GM18868 (cell line): ENCODE results near the gene PLEKHM3.
"Not testable (repeated sequence)": the region's sequence is repeated elsewhere in the genome, so short reads cannot be mapped to it uniquely, and the experiment has no call there.

Source experiments
- ATAC-seq: cut with Tn5 transposase; IDR thresholded peaks from one replicate; pipeline ENCODE4 v1.9.1; 2021; ENCODE audit warnings: mild to moderate bottlenecking, moderate library complexity; ENCODE audit not compliant: unreplicated experiment

The PLEKHM3 gene

DNA sequence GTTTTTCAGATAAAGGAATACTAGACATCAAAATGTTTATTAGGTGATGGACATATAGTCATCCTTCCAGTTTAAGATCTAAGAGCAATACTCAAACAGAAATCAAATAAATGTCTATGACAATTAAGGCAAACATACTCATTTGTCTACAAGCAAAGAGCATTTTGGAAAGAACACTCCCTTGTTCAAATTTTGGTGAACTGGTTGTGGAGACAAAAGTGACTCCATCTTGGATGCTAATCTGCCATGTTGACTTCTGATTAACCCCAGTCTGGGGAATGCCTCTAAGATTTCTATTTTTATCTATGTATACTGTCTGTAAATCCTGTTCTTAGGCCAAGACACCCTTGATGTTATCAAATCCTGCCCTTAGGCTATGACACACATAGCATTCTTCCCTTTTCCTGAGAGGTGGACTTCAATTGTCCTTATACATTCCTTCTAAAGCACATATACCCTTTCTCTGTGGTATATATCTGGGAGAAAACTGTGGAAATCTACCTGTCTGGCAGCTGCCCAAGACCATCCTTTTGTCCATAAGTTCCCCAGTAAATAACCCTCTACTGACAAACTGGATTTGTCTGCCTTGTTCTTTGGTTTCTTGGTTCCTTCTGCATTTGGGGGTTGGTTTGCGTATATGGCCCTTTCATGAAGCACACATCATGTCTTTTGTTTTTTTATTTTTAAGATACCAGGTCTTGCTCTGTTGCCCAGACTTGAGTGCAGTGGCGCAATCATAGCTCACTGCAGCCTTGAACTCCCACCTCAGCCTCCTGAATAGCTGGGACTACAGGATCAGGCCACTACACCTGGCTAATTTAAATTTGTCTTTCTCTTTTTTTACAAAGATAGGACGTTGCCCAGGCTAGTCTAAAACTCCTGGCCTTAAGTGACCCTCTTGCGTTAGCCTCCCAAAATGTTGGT lies 12.5 kb upstream of the PLEKHM3 start:
- ATAC-seq, result no peak

GRCh38 chr2:208036357-208036756 lies 11.0 kb upstream of the PLEKHM3 start:
- ATAC-seq, result no peak

DNA sequence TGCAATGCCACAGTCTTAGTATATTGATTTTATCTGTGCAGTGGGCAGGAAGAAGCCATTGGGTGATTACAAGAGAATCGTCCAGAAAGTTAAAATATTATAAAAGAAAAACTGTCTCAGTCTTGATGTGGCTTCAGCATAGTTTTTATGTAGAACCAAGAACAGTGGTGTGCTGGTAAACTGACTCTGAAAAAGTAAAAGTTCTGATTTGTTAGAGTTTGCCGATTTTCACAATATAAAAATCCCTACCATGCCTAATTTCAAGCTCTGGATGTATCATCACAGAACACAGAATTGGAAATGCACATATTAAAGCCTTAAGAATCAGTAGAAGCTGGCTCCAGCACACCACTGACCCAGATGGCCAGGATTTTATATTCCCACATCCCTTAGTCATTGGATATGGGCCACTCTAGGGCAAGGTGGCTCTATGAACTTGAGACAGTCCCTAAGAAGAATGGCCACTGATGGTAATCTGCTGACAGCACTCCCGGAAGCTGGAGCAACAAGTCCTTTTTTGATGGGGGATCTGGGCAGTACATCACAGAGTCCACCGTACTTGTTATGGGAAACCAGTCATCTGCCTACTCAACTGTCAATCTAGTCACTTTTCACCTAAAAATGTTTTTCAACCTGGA lies 9.3 kb upstream of the PLEKHM3 start:
- ATAC-seq, result no peak

GRCh38 chr2:208033701-208034502 lies 8.6 kb upstream of the PLEKHM3 start:
- ATAC-seq, result peak; percentile 93

GRCh38 chr2:208031608-208032019 lies 6.3 kb upstream of the PLEKHM3 start:
- no peak for ATAC-seq

DNA sequence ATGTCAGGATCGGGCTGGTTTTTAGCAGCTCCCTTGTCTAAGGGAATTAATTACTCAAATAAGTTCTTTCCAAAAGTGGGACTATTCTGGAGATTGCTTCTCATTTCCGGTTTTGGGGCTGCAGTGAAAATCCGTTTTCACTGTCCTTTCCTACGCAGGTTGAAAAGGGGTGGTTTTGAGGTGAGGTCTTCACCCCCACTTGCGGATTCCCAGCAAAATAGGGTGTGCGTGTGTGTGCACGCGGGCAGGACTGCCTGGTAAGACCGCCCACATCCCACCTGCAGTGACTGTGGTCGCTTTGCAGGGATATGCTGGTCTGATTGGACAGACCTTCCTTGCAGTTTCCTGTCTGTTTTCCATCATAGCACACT lies 472 bp upstream of the PLEKHM3 start:
- ATAC-seq, result peak; percentile 18

DNA sequence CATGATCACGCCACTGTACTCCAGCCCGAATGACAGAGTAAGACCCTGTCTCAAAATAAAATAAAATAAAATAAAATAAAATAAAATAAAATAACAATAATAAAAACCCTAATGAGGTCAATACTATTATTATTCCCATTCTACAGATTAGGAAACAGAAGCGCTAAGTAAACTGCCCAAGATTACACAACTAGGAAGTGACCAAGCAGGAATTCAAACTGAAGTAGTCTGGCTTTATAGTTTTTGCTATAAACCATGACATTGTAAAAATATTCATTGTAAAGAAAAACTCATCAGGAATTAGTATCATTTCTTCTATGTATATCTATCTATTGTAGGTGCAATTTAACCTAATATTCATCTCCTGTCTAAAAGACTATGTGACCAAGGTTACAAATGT lies 1.2 kb downstream of the PLEKHM3 start:
- no peak for ATAC-seq

DNA sequence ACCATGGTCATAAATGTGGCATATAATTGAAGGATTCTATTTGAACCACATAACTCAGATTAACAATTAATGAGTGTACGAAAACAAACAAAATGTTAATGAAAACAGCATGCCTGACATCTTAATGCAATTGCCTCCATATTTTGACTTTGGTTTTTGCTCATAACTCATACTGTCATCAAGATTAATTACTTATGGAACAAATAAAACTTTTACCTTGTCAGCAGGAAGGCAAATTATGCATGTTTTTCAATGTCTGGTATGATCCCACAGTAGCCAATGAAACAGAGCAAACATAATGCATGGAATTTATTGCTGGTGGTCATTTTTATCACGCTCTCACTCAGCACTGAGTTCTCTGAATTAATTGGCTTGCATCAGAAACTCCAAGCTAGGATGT lies 5.1 kb downstream of the PLEKHM3 start:
- no peak for ATAC-seq

GRCh38 chr2:208018124-208018712 lies 7.1 kb downstream of the PLEKHM3 start:
- ATAC-seq, result not testable (repeated sequence)

DNA sequence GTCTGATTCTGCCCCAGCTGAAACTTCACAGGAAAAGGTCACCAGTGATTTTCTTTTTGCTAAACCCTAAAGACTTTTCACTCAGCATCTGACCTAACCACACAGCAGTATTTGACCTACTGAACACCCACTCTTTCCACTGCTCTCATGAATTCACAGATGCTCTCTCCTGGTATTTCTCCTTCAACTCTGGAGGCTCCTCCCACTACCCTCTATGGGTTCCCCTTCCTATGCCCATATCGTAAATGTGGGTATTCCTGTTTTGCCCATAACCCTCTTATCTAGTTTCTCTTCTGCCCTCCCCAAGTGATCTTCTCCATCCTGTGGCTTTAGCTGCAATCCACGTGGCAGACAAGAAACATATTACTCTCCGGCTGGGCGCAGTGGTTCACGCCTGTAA lies 7.6 kb downstream of the PLEKHM3 start:
- no peak for ATAC-seq

GRCh38 chr2:208015475-208015874 lies 9.9 kb downstream of the PLEKHM3 start:
- no peak for ATAC-seq

DNA sequence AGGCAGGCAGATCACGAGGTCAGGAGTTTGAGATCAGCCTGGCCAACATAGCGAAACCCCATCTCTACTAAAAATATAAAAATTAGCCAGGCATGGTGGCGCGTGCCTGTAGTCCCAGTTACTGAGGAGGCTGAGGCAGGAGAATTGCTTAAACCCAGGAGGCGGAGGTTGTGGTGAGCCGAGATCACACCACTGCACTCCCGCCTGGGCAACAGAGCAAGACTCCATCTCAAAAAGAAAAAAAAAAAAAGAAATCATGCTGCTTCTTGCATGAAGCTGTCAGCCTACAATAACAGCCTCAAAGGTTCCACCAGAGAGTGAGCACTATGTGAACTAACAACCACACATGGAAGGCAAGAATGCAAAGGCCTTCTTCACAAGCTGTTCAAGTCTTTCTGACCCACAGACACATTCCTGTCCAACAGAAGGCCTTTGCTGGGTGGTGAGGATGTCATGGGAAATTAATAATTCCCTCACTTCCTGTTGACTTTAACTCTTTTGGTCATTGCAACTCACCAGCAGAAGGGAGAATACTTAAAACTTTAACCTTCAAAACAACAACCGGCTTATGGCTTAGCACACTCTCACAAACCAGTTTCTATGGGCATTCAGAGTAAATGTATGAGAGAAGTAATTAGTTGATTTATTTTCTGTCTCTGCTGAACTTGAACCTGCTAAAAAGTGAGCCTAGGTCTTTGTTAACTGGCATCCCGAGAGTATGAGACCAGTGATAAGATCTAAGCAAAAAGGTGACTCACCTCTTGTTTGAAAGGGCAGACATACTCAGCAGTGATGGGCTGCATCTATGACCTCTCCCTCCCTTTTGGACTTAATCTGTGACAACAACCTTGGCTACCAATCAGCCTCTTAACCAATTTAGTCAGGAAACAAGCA lies 11.8 kb downstream of the PLEKHM3 start:
- no peak for ATAC-seq

DNA sequence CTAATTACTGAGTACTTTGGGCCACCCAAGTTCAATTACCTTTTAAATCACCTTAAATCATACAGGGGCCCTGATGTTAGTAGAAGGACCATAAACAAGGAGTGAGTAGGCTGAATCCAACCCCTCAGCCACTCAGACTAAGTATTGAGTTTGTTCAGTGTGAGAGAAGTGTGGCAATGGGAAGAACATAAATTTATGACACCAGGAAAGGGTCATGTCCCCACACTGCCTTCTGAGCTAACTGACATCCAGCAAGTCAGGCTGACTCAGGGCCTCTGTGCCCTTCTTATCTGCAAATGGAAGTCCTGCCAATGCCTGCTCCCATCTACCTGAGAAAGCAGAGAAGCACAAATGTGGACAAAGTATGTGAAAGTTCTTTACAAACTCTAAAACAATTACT lies 12.9 kb downstream of the PLEKHM3 start:
- no peak for ATAC-seq

GRCh38 chr2:208010506-208010905 lies 14.8 kb downstream of the PLEKHM3 start:
- no peak for ATAC-seq

- ATAC-seq, result peak; percentile 75
These were observed 18.5 kb downstream of the PLEKHM3 start for GRCh38 chr2:208006833-208007232.

GRCh38 chr2:208006337-208006736 lies 19.0 kb downstream of the PLEKHM3 start:
- ATAC-seq, result no peak

DNA sequence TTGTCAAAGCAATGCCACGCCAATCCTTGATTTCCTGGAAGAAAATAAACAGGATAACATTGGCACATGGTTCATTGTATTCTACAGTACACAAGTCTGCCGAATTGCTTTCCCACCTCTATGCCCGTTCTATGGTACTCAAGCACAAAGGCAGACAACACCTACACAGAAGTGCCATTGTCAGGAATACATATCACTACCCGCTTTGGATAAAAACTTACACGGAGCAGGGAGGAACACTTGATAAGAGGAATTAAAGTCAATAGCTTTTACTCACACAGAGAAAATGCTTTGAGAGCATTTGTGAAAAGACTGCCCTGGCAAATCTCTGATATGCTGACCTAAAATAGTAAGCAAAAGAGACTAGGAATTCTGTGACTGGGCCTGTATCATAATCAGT lies 23.4 kb downstream of the PLEKHM3 start:
- no peak for ATAC-seq

- ATAC-seq, result no peak
These were observed 24.5 kb downstream of the PLEKHM3 start for GRCh38 chr2:208000701-208001395.

GRCh38 chr2:207996848-207997247 lies 28.5 kb downstream of the PLEKHM3 start:
- no peak for ATAC-seq

DNA sequence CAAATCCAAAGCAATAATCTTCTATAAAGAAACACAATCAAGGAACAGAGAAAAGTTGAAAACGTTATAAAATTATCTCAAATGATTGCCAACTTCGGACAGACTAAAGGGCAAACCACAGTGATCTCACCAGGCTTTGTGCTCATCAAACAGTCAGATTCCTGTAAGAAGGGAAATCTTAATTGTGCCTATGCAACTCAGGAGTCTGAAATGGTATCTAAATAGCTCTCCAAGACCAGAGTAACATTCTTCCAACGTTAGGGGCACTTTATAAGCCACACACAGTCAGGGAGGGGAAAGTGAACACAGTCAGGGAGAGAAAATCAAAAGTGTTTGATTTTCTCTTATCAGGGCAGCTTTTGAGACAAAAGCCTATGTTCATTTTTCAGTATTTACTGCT lies 29.4 kb downstream of the PLEKHM3 start:
- ATAC-seq, result no peak
